HepG2 (cell line): ENCODE measurements around the gene FBXL12. TPM values are rescaled to one million over a fixed set of nuclear protein-coding genes. Genes with fewer than 3 reads are reported as not detected.

ENCODE experiments used
- ETV6 ChIP-seq: sonication (generic); formaldehyde crosslinking; conservative IDR thresholded peaks from 2 replicates; pipeline ENCODE4 v1.4.0; 2020; ENCODE audit warnings: missing genetic modification reagents
- MTA1 ChIP-seq: sonication (generic); formaldehyde crosslinking; IDR thresholded peaks from 2 replicates; pipeline ENCODE4 v1.4.0; 2020; ENCODE audit warnings: missing genetic modification reagents, mild to moderate bottlenecking, borderline replicate concordance
- NCOA2 ChIP-seq: sonication (generic); formaldehyde crosslinking; IDR thresholded peaks from 2 replicates; pipeline ENCODE4 v1.8.0; 2022; ENCODE audit warnings: inconsistent platforms
- SOX6 ChIP-seq, 2 experiments: fragments of 450-650 bp in 1 of 2; sonication (generic) in 1 of 2; formaldehyde crosslinking in 1 of 2; IDR thresholded peaks; 2 replicates each; pipeline versions ENCODE4 v1.4.0 to v1.6.1; 2017 to 2020; ENCODE audit warnings: antibody characterized with exemption in 1 of 2, mild to moderate bottlenecking in 1 of 2, missing genetic modification reagents in 1 of 2
- XRCC5 ChIP-seq: fragments of 200-400 bp; formaldehyde crosslinking; optimal IDR thresholded peaks from 2 replicates; pipeline ENCODE3; 2017; ENCODE audit warnings: mild to moderate bottlenecking, low read length
- YEATS4 ChIP-seq: sonication (generic); formaldehyde crosslinking; IDR thresholded peaks from 2 replicates; pipeline ENCODE4 v1.4.0; 2020; ENCODE audit warnings: missing genetic modification reagents, borderline replicate concordance
- ZFP36 ChIP-seq: fragments of 150-350 bp; IDR thresholded peaks from 2 replicates; pipeline ENCODE4 v1.6.1; 2018; ENCODE audit warnings: borderline replicate concordance, low read length, low read depth; ENCODE audit not compliant: partially characterized antibody
- ZIK1 ChIP-seq: sonication (generic); formaldehyde crosslinking; IDR thresholded peaks from 2 replicates; pipeline ENCODE4 v1.5.0; 2020; ENCODE audit warnings: mild to moderate bottlenecking, low read depth, missing genetic modification reagents, borderline replicate concordance
- ZNF230 ChIP-seq: sonication (generic); formaldehyde crosslinking; IDR thresholded peaks from 2 replicates; pipeline ENCODE4 v1.4.0; 2020; ENCODE audit warnings: mild to moderate bottlenecking, missing genetic modification reagents
- polyA plus RNA-seq, 8 experiments: library from polyadenylated mRNA; depleted of rRNA in 3 of 8; stranded (reverse) in 7 of 8; unstranded in 1 of 8; fragments of >200 nt; fragmentation: Illumina TruSeq in 4 of 8; extraction: Trizol in 4 of 8; gene quantifications; 2 replicates each; pipeline versions ENCODE4 v1.2.1 to v1.2.3, GENCODE V29; 2011 to 2016; ENCODE audit warnings: low read depth in 4 of 8, missing spikeins in 1 of 8, mixed read lengths in 1 of 8; ENCODE audit not compliant: insufficient read depth in 1 of 8
- total RNA-seq, 5 experiments: library from RNA; depleted of rRNA; stranded (reverse); fragments of >200 nt; fragmentation: Illumina TruSeq; extraction: Trizol; gene quantifications; 2 replicates each; pipeline ENCODE4 v1.2.3, GENCODE V29; 2016; ENCODE audit warnings: low read depth in 1 of 5
- TF ChIP-seq, protein P1 (sequence below): sonication (generic); formaldehyde crosslinking; IDR thresholded peaks from 2 replicates; pipeline ENCODE4 v1.4.0; 2020; ENCODE audit warnings: low read depth, mild to moderate bottlenecking, missing genetic modification reagents
- TF ChIP-seq, protein P2 (sequence below): sonication (generic); formaldehyde crosslinking; IDR thresholded peaks from 2 replicates; pipeline ENCODE4 v1.5.0; 2020; ENCODE audit warnings: mild to moderate bottlenecking, missing genetic modification reagents, borderline replicate concordance
- TF ChIP-seq, protein P3 (sequence below): sonication (generic); formaldehyde crosslinking; IDR thresholded peaks from 2 replicates; pipeline ENCODE4 v1.5.1; 2020; ENCODE audit warnings: mild to moderate bottlenecking, missing genetic modification reagents, moderate library complexity

FBXL12 gene
- total and polyA plus RNA-seq, 2 of the 13 experiments (the other 11 are each of a cell fraction or from before 2014, with no cell fraction given) = 20.4 to 23.1 TPM

DNA sequence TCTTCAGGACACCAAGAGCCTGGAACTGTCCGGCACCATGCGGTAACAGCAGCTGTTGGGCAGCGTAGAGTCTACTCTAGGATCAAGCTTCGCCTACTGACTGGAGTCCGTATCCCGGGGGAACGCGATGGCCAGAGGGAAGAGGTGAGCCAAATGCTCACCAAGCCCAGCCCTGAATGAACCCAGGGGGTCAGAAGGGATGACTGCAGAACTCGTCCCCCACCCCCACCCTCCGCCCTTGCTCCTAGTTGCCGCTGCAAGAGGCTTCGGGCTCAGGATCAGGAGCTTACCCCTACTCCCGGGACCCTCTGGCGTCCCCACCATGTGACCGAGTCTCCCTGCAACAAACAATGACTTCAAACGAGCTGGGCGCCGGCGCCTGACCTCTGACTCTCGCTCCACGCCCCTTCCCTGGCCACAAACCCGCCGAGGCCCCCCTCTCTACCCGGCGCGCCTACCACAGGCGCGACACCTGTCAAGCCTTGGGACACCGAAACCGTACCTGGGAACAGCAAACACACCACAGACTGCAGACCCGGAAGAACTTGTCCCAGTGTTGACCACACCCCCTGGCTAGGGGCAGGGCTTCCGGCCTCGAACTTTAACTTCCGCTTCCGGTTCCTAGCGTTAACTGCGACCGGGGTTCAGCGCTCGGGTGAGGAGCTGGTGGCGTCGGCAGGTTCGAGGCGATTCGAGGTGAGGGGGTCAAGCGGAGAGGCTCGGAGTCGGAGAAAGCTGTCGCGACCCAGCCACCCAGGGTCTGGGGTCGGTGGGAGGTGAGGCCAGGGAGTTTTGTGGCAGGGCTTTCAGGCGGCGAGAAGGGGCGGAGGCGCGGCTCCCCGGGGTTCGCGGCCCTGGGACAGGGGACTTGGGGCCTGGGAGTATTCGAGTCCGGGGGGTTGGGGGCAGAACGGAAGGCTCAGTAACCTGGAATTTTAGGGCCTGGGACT is 8.7 kb upstream of the FBXL12 start, which contains the start of gene UBL5 (continued):
- TF ChIP-seq MTA1 = no peak
- peak; percentile 53 for TF ChIP-seq NCOA2 (CRISPR knock-in tag)
- TF ChIP-seq YEATS4 (CRISPR knock-in tag) = peak; percentile 65; the same call in 1 of the 2 replicates
- TF ChIP-seq ETV6 (CRISPR knock-in tag) = 0 out of 2 replicates have a peak, but pooled peaks have one; percentile 37
- TF ChIP-seq ZNF230 (CRISPR knock-in tag) = peak; percentile 58; the same call in 1 of the 2 replicates
- no peak for TF ChIP-seq ZFP36
- TF ChIP-seq ZIK1 (CRISPR knock-in tag) = 0 out of 2 replicates have a peak, but pooled peaks have one; percentile 49
- TF ChIP-seq, protein P1, sequence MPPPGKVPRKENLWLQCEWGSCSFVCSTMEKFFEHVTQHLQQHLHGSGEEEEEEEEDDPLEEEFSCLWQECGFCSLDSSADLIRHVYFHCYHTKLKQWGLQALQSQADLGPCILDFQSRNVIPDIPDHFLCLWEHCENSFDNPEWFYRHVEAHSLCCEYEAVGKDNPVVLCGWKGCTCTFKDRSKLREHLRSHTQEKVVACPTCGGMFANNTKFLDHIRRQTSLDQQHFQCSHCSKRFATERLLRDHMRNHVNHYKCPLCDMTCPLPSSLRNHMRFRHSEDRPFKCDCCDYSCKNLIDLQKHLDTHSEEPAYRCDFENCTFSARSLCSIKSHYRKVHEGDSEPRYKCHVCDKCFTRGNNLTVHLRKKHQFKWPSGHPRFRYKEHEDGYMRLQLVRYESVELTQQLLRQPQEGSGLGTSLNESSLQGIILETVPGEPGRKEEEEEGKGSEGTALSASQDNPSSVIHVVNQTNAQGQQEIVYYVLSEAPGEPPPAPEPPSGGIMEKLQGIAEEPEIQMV (CRISPR knock-in tag) = peak; percentile 46; the same call in 1 of the 2 replicates
- TF ChIP-seq XRCC5 = no peak
- TF ChIP-seq, protein P2, sequence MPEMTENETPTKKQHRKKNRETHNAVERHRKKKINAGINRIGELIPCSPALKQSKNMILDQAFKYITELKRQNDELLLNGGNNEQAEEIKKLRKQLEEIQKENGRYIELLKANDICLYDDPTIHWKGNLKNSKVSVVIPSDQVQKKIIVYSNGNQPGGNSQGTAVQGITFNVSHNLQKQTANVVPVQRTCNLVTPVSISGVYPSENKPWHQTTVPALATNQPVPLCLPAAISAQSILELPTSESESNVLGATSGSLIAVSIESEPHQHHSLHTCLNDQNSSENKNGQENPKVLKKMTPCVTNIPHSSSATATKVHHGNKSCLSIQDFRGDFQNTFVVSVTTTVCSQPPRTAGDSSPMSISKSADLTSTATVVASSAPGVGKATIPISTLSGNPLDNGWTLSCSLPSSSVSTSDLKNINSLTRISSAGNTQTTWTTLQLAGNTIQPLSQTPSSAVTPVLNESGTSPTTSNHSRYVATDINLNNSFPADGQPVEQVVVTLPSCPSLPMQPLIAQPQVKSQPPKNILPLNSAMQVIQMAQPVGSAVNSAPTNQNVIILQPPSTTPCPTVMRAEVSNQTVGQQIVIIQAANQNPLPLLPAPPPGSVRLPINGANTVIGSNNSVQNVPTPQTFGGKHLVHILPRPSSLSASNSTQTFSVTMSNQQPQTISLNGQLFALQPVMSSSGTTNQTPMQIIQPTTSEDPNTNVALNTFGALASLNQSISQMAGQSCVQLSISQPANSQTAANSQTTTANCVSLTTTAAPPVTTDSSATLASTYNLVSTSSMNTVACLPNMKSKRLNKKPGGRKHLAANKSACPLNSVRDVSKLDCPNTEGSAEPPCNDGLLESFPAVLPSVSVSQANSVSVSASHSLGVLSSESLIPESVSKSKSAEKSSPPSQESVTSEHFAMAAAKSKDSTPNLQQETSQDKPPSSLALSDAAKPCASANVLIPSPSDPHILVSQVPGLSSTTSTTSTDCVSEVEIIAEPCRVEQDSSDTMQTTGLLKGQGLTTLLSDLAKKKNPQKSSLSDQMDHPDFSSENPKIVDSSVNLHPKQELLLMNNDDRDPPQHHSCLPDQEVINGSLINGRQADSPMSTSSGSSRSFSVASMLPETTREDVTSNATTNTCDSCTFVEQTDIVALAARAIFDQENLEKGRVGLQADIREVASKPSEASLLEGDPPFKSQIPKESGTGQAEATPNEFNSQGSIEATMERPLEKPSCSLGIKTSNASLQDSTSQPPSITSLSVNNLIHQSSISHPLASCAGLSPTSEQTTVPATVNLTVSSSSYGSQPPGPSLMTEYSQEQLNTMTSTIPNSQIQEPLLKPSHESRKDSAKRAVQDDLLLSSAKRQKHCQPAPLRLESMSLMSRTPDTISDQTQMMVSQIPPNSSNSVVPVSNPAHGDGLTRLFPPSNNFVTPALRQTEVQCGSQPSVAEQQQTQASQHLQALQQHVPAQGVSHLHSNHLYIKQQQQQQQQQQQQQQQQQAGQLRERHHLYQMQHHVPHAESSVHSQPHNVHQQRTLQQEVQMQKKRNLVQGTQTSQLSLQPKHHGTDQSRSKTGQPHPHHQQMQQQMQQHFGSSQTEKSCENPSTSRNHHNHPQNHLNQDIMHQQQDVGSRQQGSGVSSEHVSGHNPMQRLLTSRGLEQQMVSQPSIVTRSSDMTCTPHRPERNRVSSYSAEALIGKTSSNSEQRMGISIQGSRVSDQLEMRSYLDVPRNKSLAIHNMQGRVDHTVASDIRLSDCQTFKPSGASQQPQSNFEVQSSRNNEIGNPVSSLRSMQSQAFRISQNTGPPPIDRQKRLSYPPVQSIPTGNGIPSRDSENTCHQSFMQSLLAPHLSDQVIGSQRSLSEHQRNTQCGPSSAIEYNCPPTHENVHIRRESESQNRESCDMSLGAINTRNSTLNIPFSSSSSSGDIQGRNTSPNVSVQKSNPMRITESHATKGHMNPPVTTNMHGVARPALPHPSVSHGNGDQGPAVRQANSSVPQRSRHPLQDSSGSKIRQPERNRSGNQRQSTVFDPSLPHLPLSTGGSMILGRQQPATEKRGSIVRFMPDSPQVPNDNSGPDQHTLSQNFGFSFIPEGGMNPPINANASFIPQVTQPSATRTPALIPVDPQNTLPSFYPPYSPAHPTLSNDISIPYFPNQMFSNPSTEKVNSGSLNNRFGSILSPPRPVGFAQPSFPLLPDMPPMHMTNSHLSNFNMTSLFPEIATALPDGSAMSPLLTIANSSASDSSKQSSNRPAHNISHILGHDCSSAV (CRISPR knock-in tag) = no peak
- no peak for TF ChIP-seq SOX6 (IDR thresholded peaks at IDR 0.05)
- peak; percentile 34; the same call in 1 of the 2 replicates for TF ChIP-seq SOX6 (CRISPR knock-in tag; IDR thresholded peaks at IDR 0.05)
- TF ChIP-seq, protein P3, sequence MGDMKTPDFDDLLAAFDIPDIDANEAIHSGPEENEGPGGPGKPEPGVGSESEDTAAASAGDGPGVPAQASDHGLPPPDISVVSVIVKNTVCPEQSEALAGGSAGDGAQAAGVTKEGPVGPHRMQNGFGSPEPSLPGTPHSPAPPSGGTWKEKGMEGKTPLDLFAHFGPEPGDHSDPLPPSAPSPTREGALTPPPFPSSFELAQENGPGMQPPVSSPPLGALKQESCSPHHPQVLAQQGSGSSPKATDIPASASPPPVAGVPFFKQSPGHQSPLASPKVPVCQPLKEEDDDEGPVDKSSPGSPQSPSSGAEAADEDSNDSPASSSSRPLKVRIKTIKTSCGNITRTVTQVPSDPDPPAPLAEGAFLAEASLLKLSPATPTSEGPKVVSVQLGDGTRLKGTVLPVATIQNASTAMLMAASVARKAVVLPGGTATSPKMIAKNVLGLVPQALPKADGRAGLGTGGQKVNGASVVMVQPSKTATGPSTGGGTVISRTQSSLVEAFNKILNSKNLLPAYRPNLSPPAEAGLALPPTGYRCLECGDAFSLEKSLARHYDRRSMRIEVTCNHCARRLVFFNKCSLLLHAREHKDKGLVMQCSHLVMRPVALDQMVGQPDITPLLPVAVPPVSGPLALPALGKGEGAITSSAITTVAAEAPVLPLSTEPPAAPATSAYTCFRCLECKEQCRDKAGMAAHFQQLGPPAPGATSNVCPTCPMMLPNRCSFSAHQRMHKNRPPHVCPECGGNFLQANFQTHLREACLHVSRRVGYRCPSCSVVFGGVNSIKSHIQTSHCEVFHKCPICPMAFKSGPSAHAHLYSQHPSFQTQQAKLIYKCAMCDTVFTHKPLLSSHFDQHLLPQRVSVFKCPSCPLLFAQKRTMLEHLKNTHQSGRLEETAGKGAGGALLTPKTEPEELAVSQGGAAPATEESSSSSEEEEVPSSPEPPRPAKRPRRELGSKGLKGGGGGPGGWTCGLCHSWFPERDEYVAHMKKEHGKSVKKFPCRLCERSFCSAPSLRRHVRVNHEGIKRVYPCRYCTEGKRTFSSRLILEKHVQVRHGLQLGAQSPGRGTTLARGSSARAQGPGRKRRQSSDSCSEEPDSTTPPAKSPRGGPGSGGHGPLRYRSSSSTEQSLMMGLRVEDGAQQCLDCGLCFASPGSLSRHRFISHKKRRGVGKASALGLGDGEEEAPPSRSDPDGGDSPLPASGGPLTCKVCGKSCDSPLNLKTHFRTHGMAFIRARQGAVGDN = peak; percentile 86
